NCI-H524 (cell line): ENCODE data around the gene RBL1.

Source experiments
- DNase-seq, 2 experiments: peaks; one replicate each; lab custom pipeline; 2025; lab: John Stamatoyannopoulos, UW

Gene RBL1

DNA sequence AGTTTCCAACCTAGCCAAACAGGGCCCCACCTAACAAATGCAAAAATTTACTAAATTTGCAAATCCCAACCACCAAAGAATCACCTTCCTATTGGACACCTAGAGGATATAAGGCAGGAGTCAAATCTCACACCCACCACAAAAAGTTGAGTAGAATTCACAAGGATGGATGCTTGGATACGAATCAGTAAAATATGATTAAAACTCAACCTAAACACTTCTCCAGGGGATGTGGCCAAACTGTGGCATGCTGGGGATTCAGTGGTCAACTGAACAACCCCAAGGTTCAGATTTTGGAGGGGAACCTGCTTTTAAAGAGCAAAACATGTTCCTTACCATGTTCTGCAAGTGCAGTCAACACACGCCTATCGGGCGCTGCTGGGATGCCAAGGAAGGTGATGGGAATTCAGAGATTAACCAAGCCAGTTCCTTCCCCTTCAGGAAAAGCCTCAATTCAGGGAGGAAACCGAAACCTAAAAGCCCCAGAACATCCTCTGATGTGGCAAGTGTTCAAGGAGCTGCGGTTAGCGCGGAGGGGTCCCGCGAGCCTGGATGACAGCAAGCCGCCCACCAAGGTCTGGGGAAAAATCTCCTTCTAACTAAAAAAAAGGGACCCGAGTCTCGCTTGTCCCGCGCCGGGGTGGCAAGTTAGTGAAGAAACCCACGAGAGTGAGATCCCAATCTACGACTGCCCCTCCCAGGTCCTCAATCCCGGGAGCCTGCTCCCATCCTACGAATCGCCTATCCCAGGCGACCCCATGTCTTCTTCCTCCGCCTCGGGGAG, 145.2 kb downstream of the RBL1 start:
- peak; percentile 26 to 56 for DNase-seq
